GM12801 (cell line): Measurements from ENCODE around the gene NDUFV1.

Experiments
- TF ChIP-seq, protein P1 (sequence below): IDR thresholded peaks from one replicate; pipeline ENCODE4 v1.5.1; 2011; ENCODE audit warnings: control low read depth; ENCODE audit not compliant: insufficient read length; ENCODE audit errors: extremely low read depth

Gene NDUFV1

DNA sequence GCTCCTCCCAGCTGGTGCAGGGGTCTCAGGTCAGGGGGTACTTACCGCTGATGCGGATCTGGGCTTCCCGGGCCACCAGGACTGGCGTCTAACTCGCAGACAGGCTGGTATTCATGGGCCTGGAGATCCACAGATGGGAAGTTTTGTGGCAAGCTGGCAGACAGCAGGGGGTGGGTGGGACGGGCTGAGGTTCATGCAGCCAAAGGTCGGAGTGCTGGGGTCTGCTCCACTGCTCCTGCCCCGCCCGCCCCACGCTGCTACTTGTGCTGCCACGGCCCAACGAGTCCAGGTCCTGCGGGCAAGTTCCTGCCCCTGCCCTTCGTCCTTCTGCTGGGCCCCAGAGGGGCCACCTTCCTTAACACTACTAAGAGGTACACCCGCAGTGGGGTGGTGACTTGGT lies 40.7 kb downstream of the NDUFV1 start:
- TF ChIP-seq, protein P1, sequence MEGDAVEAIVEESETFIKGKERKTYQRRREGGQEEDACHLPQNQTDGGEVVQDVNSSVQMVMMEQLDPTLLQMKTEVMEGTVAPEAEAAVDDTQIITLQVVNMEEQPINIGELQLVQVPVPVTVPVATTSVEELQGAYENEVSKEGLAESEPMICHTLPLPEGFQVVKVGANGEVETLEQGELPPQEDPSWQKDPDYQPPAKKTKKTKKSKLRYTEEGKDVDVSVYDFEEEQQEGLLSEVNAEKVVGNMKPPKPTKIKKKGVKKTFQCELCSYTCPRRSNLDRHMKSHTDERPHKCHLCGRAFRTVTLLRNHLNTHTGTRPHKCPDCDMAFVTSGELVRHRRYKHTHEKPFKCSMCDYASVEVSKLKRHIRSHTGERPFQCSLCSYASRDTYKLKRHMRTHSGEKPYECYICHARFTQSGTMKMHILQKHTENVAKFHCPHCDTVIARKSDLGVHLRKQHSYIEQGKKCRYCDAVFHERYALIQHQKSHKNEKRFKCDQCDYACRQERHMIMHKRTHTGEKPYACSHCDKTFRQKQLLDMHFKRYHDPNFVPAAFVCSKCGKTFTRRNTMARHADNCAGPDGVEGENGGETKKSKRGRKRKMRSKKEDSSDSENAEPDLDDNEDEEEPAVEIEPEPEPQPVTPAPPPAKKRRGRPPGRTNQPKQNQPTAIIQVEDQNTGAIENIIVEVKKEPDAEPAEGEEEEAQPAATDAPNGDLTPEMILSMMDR: no peak

DNA sequence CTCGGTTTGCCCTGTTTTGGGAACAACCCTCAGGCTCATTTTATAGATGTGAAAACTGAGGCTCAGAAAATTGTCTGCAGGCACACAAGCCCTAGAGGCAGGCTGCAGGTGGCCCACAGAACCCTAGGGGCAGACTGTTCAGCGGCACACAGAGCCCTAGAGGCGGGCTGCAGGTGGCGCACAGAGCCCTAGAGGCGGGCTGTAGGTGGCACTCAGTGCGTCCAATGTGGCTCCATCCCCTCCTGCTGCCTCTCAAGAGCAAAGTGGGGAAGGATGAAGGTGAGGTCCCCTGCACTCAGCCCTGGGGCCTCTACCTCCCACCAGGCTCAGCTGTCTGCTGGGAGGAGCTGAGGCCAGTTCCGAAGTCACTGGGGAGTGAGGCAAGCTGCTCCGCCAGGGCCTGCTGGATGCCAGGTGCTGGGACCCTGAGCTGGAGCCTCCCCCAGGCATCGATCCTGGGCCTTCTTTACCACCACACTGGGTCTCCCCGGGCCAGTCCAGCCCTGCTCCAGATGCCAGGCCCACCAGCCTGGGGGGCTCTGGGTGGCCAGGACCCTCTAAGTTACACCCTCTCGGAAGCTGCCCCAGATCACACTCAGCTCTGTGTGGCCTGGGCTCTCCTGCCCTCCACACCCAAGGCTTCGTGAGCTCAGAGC lies 41.5 kb downstream of the NDUFV1 start:
- TF ChIP-seq, protein P1: no peak

DNA sequence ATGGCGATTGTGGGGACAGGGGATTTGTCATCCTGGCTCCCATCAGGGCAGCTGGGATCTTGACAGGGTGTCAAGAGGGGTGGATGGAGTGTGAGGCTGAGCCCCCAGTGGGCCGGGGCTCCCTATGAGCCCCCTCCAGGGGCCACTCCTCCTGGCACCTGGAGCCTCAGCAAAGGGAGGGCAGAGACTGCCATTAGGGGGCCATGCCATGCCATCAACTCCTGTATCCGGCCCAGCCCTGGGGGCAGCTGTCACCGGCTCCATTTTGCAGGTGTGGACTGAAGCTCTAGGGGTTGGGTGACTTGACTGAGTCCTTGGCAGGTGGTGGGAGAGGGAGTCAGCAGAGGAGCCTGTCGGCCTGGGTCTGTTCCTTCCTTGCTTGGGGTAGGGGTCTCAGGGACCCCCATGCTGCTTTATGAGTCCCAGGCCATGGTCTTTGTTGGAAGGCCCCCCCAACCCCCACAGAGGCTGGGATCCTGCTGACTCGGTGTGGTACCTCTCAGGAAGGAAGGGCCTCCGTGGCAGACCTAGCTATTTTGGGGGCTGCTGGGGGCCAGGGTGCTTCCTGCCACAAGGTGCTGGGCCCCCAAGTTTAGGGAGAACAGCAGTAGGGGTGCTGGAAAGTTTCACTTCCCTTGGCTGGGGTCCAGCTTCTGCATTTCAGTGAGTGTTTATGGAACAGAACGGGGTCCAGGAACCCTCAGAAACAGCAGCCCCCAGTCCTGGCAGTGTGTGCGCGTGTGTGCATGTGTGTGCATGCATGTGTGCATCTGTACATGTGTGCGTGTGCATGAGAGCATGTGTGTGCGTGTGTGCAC lies 42.3 kb downstream of the NDUFV1 start:
- TF ChIP-seq, protein P1: no peak

DNA sequence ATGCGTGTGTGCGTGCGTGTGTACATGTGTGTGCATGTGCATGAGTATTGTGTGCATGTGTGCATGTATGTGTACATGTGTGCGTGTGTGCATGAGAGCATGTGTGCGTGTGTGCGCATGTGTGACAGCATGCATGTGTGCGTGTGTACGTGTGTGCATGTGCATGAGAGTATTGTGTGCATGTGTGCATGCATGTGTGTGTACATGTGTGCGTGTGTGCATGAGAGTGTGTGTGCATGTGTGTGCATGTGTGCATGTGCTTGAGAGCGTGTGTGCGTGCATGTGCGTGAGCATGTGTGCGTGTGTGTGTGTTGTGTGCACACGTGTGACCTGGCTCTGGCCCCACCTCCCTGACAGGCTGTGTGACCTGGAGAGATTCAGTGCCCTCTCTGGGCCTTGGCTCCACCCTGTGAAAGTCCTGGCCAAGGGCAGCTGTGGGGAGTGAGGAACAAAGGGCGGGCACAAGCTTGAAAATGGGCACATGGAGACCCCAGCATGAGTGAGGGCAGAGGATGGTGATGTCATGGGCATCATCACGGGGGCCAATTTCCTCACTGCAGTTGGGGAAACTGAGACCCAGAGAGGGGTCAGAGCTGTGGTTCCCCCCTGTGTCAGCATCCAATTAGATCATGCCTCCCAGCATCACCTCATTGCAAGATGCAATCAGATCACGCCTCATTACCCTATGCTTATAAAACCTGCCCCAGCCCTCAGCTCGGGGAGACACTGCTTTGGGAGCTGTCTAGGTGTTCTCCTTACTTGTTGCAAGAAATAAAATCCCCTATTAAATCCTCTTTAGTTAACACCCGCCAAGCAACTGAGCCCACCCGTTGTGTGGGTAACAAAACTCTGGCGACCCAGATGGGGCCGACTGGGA lies 43.1 kb downstream of the NDUFV1 start:
- TF ChIP-seq, protein P1: no peak

DNA sequence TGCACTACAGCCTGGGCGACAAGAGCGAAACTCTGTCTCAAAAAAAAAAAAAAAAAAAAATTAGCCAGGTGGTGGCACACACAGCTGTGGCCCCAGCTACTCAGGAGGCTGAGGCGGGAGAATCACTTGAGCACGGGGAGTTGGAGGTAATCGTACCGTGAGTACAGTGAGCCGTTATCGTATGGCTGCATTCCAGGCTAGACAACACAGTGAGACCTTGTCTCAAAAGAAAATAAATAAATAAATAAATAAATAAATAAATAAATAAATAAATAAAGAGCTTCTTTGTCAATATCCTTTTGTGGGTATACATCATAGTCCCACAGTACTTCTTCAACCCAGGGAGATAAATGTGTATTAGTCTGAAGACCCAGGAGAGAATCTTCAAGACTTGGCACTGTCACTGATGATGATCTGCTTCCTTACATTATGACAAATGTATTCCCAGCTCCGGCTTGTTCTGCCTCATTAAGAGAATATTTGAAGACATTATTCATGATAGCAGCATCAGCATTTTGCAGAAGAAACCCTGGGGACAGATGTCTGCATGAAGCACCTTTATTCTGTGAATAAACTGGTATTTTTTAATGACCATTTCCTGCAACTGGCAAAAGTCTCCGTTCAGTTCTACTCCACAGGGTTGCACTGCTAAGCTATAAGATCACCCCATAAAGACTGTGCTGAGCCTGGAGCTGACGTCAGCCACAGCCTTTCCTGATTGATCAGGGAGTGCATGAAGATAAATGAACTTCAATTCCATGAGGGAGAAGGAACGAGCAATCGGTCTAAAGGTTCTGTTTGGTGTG lies 45.4 kb downstream of the NDUFV1 start:
- TF ChIP-seq, protein P1: no peak

DNA sequence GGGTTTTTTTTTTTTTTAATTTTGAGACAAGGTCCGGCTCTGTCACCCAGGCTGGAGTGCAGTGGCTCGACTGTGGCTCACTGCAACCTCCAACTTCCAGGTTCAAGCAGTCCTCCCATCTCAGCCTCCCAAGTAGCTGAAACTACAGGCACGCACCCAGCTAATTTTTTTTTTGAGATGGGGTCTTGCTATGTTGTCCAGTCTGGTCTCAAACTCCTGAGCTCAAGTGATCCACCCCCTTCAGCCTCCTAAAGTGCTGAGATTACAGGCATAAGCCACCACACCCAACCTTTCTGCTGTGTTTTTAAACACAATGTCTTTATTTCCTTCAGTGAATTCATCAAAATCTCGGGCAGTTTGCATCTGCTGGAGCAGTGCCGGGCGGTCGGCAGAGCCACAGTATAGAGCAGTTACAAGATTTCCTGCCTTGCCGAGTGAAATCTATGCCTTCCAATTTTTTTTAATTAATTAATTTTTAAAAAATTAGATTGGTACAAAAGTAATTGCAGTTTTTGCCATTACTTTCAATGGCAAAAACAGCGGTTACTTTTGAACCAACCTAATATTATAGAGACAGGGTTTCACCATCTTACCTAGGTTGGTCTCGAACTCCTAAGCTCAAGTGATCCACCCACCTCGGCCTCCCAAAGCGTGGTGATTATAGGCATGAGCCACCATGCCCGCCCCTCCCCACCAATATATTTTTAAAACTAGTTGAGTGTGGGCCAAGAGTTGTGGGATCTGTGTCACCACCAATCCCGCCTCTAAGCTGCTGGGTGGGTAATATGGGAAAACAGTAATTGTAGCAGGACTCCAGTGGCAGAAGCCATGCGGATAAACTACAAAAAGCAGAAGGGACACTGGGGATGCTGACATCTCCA lies 46.5 kb downstream of the NDUFV1 start:
- TF ChIP-seq, protein P1: no peak
